IMR-90 (cell line): ENCODE measurements around the gene SOX6. TPM values are rescaled to one million over a fixed set of nuclear protein-coding genes. Genes with fewer than 3 reads are reported as not detected.

ENCODE experiments used
- ATAC-seq: fragments of 200-7000 bp; cut with Tn5 transposase; 2 replicates; pipeline ENCODE4 v1.9.1; 2020; ENCODE audit warnings: low read depth, mild to moderate bottlenecking, moderate library complexity
- BruUV-seq: library from RNA; stranded (reverse); fragments of 400-500 nt; replicated peaks from 2 replicates; lab custom pipeline; 2021; lab: Mats Ljungman, UMichigan
- CTCF ChIA-PET: fragments of 300-600 bp; formaldehyde crosslinking; extraction: SDS; loops from one replicate; lab custom pipeline; 2021; ENCODE audit warnings: antibody characterized with exemption; lab: Yijun Ruan, JAX
- POLR2A ChIA-PET: fragments of 300-600 bp; sonication (Branson Sonifier 250); formaldehyde crosslinking; loops from one replicate; lab custom pipeline; 2022; ENCODE audit warnings: antibody characterized with exemption; ENCODE audit not compliant: unreplicated experiment; lab: Charles Lee
- DNase-seq: peaks from one replicate; pipeline ENCODE4 v3.0.0; 2013
- H2AFZ ChIP-seq: replicated peaks from 2 replicates; pipeline ENCODE3; 2013; ENCODE audit warnings: low read length, mild to moderate bottlenecking; ENCODE audit not compliant: poor library complexity
- H2AK5ac ChIP-seq: 2 replicates; pipeline ENCODE4 v1.6.1; 2013; ENCODE audit warnings: low read depth, low read length, inconsistent platforms
- H2AK9ac ChIP-seq: replicated peaks from 2 replicates; pipeline ENCODE3; 2013; ENCODE audit warnings: mild to moderate bottlenecking, low read depth, low read length, moderate library complexity; ENCODE audit not compliant: poor library complexity
- H2BK120ac ChIP-seq: 2 replicates; pipeline ENCODE4 v1.6.1; 2013; ENCODE audit warnings: low read depth, low read length, inconsistent platforms
- H2BK15ac ChIP-seq: 3 replicates; pipeline ENCODE4 v1.6.1; 2013; ENCODE audit warnings: low read depth, low read length, inconsistent platforms
- H2BK20ac ChIP-seq: 2 replicates; pipeline ENCODE4 v1.6.1; 2013; ENCODE audit warnings: low read depth, mild to moderate bottlenecking, inconsistent platforms, low read length, moderate library complexity
- H2BK5ac ChIP-seq: 2 replicates; pipeline ENCODE4 v1.6.1; 2013; ENCODE audit warnings: mild to moderate bottlenecking, low read depth, low read length, inconsistent platforms; ENCODE audit not compliant: poor library complexity, severe bottlenecking
- H3K14ac ChIP-seq: replicated peaks from 2 replicates; pipeline ENCODE4 v1.6.1; 2013; ENCODE audit warnings: low read depth, low read length, inconsistent platforms
- H3K18ac ChIP-seq: 2 replicates; pipeline ENCODE4 v1.6.1; 2013; ENCODE audit warnings: low read depth, low read length, control low read depth
- H3K23ac ChIP-seq: 2 replicates; pipeline ENCODE4 v1.6.1; 2013; ENCODE audit warnings: low read depth, low read length, inconsistent platforms
- H3K27ac ChIP-seq: 2 replicates; pipeline ENCODE4 v1.5.1; 2013; ENCODE audit warnings: mild to moderate bottlenecking, control low read depth, low read length; ENCODE audit not compliant: insufficient read depth
- H3K27me3 ChIP-seq: 2 replicates; pipeline ENCODE4 v1.6.1; 2013; ENCODE audit warnings: low read length; ENCODE audit not compliant: control insufficient read depth, insufficient read depth
- H3K36me3 ChIP-seq: 2 replicates; pipeline ENCODE4 v1.6.1; 2013; ENCODE audit warnings: low read length, mixed read lengths; ENCODE audit not compliant: control insufficient read depth, insufficient read depth
- H3K4ac ChIP-seq: 2 replicates; pipeline ENCODE4 v1.6.1; 2013; ENCODE audit warnings: low read depth, low read length, inconsistent platforms
- H3K4me1 ChIP-seq: 2 replicates; pipeline ENCODE4 v1.6.1; 2013; ENCODE audit warnings: low read length, mixed read lengths; ENCODE audit not compliant: control insufficient read depth, insufficient read depth
- H3K4me2 ChIP-seq: 2 replicates; pipeline ENCODE4 v1.6.1; 2013; ENCODE audit warnings: low read depth, mild to moderate bottlenecking, control low read depth, low read length, moderate library complexity
- H3K4me3 ChIP-seq: 2 replicates; pipeline ENCODE4 v1.5.1; 2013; ENCODE audit warnings: low read depth, mild to moderate bottlenecking, control low read depth, low read length, moderate library complexity; ENCODE audit not compliant: insufficient read depth
- H3K56ac ChIP-seq: 2 replicates; pipeline ENCODE4 v1.6.1; 2013; ENCODE audit warnings: low read length, inconsistent platforms; ENCODE audit not compliant: insufficient read depth; ENCODE audit errors: extremely low read depth
- H3K79me1 ChIP-seq, 2 experiments: 2 replicates each; pipeline ENCODE4 v1.6.1; 2013; ENCODE audit warnings: low read length in 2 of 2, inconsistent platforms in 1 of 2, low read depth in 1 of 2
- H3K9ac ChIP-seq: 2 replicates; pipeline ENCODE4 v1.6.1; 2013; ENCODE audit warnings: low read depth, low read length, control low read depth
- H3K9me1 ChIP-seq: 2 replicates; pipeline ENCODE4 v1.6.1; 2013; ENCODE audit warnings: low read length, inconsistent platforms; ENCODE audit not compliant: insufficient read depth
- H3K9me3 ChIP-seq: 2 replicates; pipeline ENCODE4 v1.6.1; 2013; ENCODE audit warnings: low read length; ENCODE audit not compliant: control insufficient read depth, insufficient read depth
- H4K20me1 ChIP-seq: 2 replicates; pipeline ENCODE4 v1.6.1; 2013; ENCODE audit warnings: low read length, inconsistent platforms; ENCODE audit not compliant: insufficient read depth
- H4K5ac ChIP-seq: 2 replicates; pipeline ENCODE4 v1.6.1; 2013; ENCODE audit warnings: mild to moderate bottlenecking, low read depth, low read length, control low read depth
- H4K8ac ChIP-seq, 2 experiments: 2 replicates each; pipeline ENCODE4 v1.6.1; 2013; ENCODE audit warnings: low read depth in 2 of 2, low read length in 2 of 2, control low read depth in 1 of 2, inconsistent platforms in 1 of 2
- H4K91ac ChIP-seq: 2 replicates; pipeline ENCODE4 v1.6.1; 2013; ENCODE audit warnings: low read depth, low read length, inconsistent platforms; ENCODE audit not compliant: insufficient read depth
- CEBPB ChIP-seq: IDR thresholded peaks from 2 replicates; pipeline ENCODE4 v1.6.1; 2012; ENCODE audit warnings: low read depth, low read length, improper control_type of control experiment
- CTCF ChIP-seq: conservative IDR thresholded peaks from 2 replicates; pipeline ENCODE4 v1.5.1; 2012; ENCODE audit warnings: mild to moderate bottlenecking, low read depth, low read length, improper control_type of control experiment
- WGBS, 2 experiments: methylation state at CpG; one replicate each; pipeline versions ENCODE4 v1.1.5 to v1.1.7; 2013; ENCODE audit warnings: missing lambda C conversion rate in 2 of 2; ENCODE audit not compliant: insufficient read length in 1 of 2; ENCODE audit errors: extremely low coverage in 2 of 2; 5-methylcytosine and 5-hydroxymethylcytosine counted together
- dilution Hi-C: fragments of 300-500 bp; cut with HindIII; formaldehyde crosslinking; loops from one replicate; pipeline ENCODE4 v1.14.3; 2018; ENCODE audit warnings: low sequenced_read_pairs; ENCODE audit not compliant: unreplicated experiment
- in situ Hi-C: fragments of 300-500 bp; cut with MboI; formaldehyde crosslinking; loops from 3 replicates; pipeline ENCODE4 v1.14.3; 2019; ENCODE audit warnings: low sequenced_read_pairs, inconsistent platforms, mixed read lengths
- intact Hi-C: fragments of 100-400 bp; cut with micrococcal nuclease; formaldehyde crosslinking; loops from 2 replicates; pipeline ENCODE4 v1.10.0; 2022
- polyA plus RNA-seq, 3 experiments: library from polyadenylated mRNA; depleted of rRNA; stranded (reverse); fragments of >200 nt; gene quantifications; 2 replicates each; pipeline ENCODE4 v1.2.3, GENCODE V29; 2012; ENCODE audit warnings: low replicate concordance in 1 of 3
- total RNA-seq: library from RNA; depleted of rRNA; stranded (reverse); fragments of >200 nt; gene quantifications from 2 replicates; pipeline ENCODE4 v1.2.3, GENCODE V29; 2012

Gene SOX6
- total and polyA plus RNA-seq, 2 of the 4 experiments (the other 2 are of a cell fraction), result 1.7 to 7.7 TPM

- Histone ChIP-seq H2BK5ac (no peak overlapping the region), H3K18ac (no peak overlapping the region), H3K9me1 (peaks cover 5% of the 10 kb centered on the region; the same call in 1 of the 2 replicates), H3K36me3 (no peaks in the 10 kb centered on the region), H3K14ac (no peak overlapping the region), H3K27me3 (no peaks in the 10 kb centered on the region), H3K4me1 (peaks cover 4% of the 10 kb centered on the region; the same call in 1 of the 2 replicates), H3K56ac (no peak overlapping the region), H3K4me2 (no peak overlapping the region), H3K4me3 (no peak overlapping the region), H3K79me1 (no peaks in the 10 kb centered on the region), H4K91ac (no peak overlapping the region), H3K9me3 (no peaks in the 10 kb centered on the region), H4K5ac (no peak overlapping the region), H2BK120ac (no peak overlapping the region), H3K9ac (no peak overlapping the region), H2BK20ac (no peak overlapping the region), H4K20me1 (no peaks in the 10 kb centered on the region), H3K27ac (no peak overlapping the region), H3K4ac (no peak overlapping the region), H2AFZ (no peak overlapping the region), H2AK5ac (no peak overlapping the region; the same call in 1 of the 2 replicates), H2AK9ac (no peak overlapping the region), H2BK15ac (no peak overlapping the region), H4K8ac (no peak overlapping the region), H3K23ac (no peak overlapping the region)
- POLR2A ChIA-PET, result no interaction called here
- ATAC-seq, result no peak
- WGBS, 2 experiments, result no CpG with 5 or more reads among the region's 1 CpG
- dilution Hi-C loops, result no loop called here
- CTCF ChIA-PET, result no interaction called here
- TF ChIP-seq CTCF (no peak), CEBPB (peak; percentile 67)
- intact Hi-C loops, result no loop called here
- no TSS peak for BruUV-seq
- in situ Hi-C loops, result no loop called here
- DNase-seq, result no peak
These were observed 347.3 kb downstream of the SOX6 start for GRCh38 chr11:16009021-16009420.
